IMR-90 (cell line): Measurements from ENCODE around the gene CFAP43.

ENCODE experiments used
- CEBPB ChIP-seq: IDR thresholded peaks from 2 replicates; pipeline ENCODE4 v1.6.1; 2012; ENCODE audit warnings: low read depth, low read length, improper control_type of control experiment
- CTCF ChIP-seq: conservative IDR thresholded peaks from 2 replicates; pipeline ENCODE4 v1.5.1; 2012; ENCODE audit warnings: mild to moderate bottlenecking, low read depth, low read length, improper control_type of control experiment
- ELK1 ChIP-seq: fragments of 150-350 bp; IDR thresholded peaks from 2 replicates; pipeline ENCODE4 v1.6.1; 2016; ENCODE audit warnings: low read depth, mild to moderate bottlenecking, low read length, moderate library complexity, borderline replicate concordance
- FOS ChIP-seq: fragments of 150-350 bp; IDR thresholded peaks from 2 replicates; pipeline ENCODE4 v1.6.1; 2016; ENCODE audit warnings: low read depth, low read length
- MXI1 ChIP-seq: IDR thresholded peaks from 2 replicates; pipeline ENCODE4 v1.6.1; 2012; ENCODE audit warnings: low read depth, mild to moderate bottlenecking, low read length, moderate library complexity, borderline replicate concordance
- NFE2L2 ChIP-seq: fragments of 150-350 bp; IDR thresholded peaks from 2 replicates; pipeline ENCODE4 v1.6.1; 2016; ENCODE audit warnings: low read depth, mild to moderate bottlenecking, low read length
- POLR2A ChIP-seq: IDR thresholded peaks from 2 replicates; pipeline ENCODE4 v1.6.1; 2012; ENCODE audit warnings: mild to moderate bottlenecking, low read depth, low read length
- RAD21 ChIP-seq: IDR thresholded peaks from 2 replicates; pipeline ENCODE4 v1.6.1; 2012; ENCODE audit warnings: low read length, improper control_type of control experiment
- RCOR1 ChIP-seq: IDR thresholded peaks from 2 replicates; pipeline ENCODE4 v1.6.1; 2012; ENCODE audit warnings: mild to moderate bottlenecking, low read length, improper control_type of control experiment; ENCODE audit not compliant: insufficient replicate concordance
- RFX5 ChIP-seq: IDR thresholded peaks from 2 replicates; pipeline ENCODE4 v1.8.0; 2012; ENCODE audit warnings: low read depth, mild to moderate bottlenecking, low read length, moderate library complexity
- SMC3 ChIP-seq: fragments of 150-350 bp; IDR thresholded peaks from 2 replicates; pipeline ENCODE4 v1.6.1; 2016; ENCODE audit warnings: low read depth, mild to moderate bottlenecking, antibody characterized with exemption, low read length, moderate library complexity
- USF2 ChIP-seq: fragments of 150-350 bp; IDR thresholded peaks from 2 replicates; pipeline ENCODE4 v1.6.1; 2017; ENCODE audit warnings: mild to moderate bottlenecking, antibody characterized with exemption, low read length, low read depth

GRCh38 chr10:104247513-104248146 is 15.5 kb upstream of the CFAP43 start:
- TF ChIP-seq CTCF = no peak
- no peak for TF ChIP-seq FOS
- no peak for TF ChIP-seq ELK1
- TF ChIP-seq POLR2A = no peak
- no peak for TF ChIP-seq NFE2L2
- no peak for TF ChIP-seq USF2
- no peak for TF ChIP-seq CEBPB
- no peak for TF ChIP-seq RCOR1
- TF ChIP-seq RFX5 = no peak
- TF ChIP-seq MXI1 = no peak
- no peak for TF ChIP-seq RAD21
- no peak for TF ChIP-seq SMC3
